C4-2B (cell line): Measurements from ENCODE around the gene GABRE.

Experiments used
- CTCF ChIP-seq: fragments of 450-650 bp; conservative IDR thresholded peaks from 2 replicates; pipeline ENCODE4 v1.5.1; 2017; ENCODE audit warnings: mild to moderate bottlenecking
- ZFX ChIP-seq: fragments of 450-650 bp; IDR thresholded peaks from 2 replicates; pipeline ENCODE4 v1.6.1; 2017

- TF ChIP-seq CTCF = no peak
- TF ChIP-seq ZFX = no peak
Measured at GRCh38 chrX:151973060-151973661, 1.3 kb downstream of the GABRE start.
